ENCODE results near the gene PAIP2.
"Not testable (repeated sequence)": the region's sequence is repeated elsewhere in the genome, so short reads cannot be mapped to it uniquely, and the experiment has no call there.

Gene PAIP2

DNA sequence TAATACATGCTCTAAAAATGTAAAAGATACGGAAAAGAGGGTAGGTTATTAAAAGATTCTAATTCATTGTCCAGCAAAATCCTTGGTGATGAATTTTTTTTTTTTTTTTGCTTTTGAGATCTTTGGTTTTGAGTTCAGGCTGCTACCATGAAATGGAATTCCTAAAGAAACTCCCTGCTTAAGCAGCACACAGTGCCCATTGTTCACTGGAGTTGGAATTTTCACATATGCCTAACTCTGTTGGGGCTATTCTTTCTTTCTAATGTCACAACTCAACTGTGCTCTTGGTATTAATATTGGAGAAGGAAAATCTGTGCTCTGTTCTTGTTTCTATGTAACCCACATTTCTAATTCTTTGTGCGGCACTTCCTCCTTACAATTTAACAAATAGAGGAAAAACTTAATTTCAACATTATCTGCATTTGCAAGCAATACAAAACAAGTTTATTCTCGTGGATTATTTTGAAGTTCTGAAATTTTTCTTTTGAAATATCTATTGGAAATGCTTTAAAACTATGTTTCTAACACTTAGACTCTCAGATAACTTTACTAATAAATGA is 26.5 kb upstream of the PAIP2 start:
- DNase-seq (ENCODE audit: low read depth in 2 of 3, low spot score in 1 of 3), result no peak

DNA sequence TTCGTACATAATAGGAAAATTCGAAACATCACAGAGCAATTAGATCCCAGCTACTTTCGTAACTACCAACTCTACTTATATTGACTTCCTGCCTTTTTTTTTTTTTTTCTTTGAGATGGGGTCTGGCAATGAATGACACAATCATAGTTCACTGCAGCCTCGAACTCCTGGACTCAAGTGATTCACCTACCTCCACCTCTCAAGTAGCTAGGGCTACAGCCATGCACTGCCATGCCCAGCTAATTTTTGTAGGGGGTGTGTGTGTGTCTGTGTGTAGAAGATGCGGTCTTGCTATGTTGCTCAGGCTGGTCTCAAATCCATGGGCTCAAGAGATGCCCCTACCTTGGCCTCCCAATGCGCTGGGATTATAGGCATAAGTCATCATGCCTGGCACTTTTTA is 5.8 kb upstream of the PAIP2 start:
- DNase-seq (ENCODE audit: low read depth in 2 of 3, low spot score in 1 of 3), result no peak

DNA sequence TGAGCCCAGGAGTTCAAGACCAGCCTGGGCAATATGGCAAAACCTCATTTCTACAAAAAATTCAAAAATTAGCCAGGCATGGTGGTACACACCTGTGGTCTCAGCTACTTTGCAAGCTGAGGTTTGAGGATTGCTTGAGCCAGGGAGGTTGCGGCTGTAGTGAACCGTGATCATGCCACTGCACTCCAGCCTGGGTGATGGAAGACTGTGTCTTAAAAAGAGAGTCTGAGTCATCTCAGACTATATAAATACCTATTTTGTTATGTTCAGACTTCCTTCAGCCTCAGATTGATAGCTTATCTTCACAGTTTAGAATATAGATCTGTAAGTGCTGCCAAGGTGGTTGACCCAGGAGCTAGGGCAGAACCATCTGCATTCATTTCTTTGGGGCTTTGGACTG is 1.6 kb upstream of the PAIP2 start:
- no peak for DNase-seq (ENCODE audit: low read depth in 2 of 3, low spot score in 1 of 3)

DNA sequence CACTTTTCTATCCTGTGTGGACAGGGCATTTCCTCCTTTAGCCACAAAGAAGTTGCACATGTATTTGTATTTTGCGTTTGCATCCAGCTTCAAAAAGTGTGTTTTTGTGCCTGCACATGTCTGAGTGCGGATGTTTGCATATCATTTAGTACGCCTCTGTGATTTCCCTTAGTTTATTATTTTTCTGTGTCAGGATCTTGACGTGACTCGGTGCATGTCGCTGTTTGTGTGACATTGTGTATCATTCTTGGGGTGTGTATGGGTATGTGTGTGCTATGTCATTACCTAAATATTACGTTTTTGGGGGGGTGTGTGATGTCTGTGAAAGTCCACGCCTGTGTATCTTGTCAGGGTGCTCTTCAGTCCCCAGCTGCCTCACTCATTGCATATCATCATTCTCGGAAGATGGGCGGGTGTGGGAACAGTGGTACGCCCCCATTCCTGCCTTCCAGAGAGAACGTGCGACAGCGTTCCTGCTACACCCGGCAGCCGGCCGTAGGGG is 416 bp upstream of the PAIP2 start:
- peak in 1 of 3 donors; percentile 12 for DNase-seq (ENCODE audit: low read depth in 2 of 3, low spot score in 1 of 3)

DNA sequence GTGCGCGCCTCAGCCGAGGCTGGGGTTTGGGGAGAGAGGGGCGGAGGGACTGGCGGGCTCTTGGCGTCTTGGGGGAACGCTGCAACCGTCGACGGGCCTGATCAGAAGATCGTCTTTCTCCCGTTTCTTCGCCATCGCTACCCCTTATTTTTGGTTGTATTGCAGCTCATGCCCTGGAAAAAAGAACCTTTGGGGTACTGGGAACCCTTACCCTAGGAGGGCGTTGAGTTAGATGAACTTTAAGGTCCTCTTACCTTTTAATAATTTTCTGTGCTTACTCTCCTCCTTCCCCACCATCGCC is 719 bp downstream of the PAIP2 start:
- DNase-seq (ENCODE audit: low read depth in 2 of 3, low spot score in 1 of 3), result no peak

DNA sequence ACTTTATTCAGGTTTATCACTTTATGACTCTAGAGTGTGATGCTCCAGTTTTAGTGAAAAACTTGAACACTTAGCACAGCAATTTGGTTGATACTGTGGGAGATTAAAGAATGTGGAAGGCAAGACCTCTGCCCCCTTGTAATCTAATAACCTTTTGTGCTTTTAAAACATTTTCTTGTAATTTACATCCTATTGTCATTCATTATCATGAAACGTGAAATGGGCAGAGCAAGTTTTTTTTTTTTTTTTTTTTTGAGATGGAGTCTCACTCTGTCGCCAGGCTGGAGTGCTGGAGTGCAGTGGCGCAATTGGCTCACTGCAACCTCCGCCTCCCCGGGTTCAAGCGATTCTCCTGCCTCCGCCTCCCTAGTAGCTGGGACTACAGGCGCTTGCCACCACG is 1.8 kb downstream of the PAIP2 start:
- no peak for DNase-seq (ENCODE audit: low read depth in 2 of 3, low spot score in 1 of 3)

DNA sequence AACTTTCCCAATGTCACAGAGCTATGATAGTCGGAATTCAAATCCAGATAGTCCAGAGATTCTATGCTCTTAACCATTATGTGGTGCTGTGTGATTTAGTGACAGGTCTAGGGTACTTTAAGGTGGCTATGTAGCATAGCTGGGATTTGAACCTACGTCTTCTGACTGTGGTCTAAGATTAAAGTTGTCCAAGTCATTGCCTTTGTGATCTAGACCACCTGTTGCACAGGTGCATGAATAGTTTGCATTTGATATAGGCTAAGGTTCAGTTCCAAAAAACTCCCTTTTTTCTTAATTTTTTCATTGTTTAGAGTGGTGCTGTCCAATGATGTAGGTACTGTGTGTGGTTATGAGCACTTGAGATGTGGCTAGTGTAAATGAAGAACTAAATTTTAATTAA is 2.5 kb downstream of the PAIP2 start:
- no peak for DNase-seq (ENCODE audit: low read depth in 2 of 3, low spot score in 1 of 3)

DNA sequence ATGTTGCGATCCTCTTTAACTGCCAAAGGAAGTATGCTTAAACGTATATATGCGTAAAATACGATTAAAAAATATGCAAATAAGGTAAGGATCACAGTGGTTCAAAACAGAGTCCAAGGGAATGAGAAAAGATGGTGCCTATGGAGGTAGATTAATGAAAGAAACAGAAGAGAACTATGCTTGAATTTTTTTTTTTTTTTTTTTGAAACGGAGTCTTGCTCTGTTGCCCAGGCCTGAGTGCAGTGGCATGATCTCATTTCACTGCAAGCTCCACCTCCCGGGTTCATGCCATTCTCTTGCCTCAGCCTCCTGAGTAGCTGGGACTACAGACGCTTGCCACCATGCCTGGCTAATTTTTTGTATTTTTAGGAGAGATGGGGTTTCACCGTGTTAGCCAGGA is 3.8 kb downstream of the PAIP2 start:
- not testable (repeated sequence) for DNase-seq (ENCODE audit: low read depth in 2 of 3, low spot score in 1 of 3)

DNA sequence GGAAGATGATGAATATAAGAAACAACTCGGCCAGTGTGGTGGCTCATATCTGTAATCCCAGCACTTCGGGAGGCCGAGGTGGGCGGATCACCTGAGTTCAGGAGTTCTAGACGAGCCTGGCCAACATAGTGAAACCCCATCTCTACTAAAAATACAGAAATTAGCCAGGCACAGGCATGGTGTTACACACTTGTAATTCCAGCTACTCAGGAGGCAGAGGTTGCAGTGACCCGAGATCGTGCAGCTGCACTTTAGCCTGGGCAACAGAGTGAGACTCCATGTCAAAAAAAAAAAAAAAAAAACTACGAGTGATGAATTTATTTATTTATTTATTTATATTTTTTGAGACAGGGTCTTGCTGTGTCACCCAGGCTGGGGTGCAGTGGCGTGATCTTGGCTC is 6.2 kb downstream of the PAIP2 start:
- not testable (repeated sequence) for DNase-seq (ENCODE audit: low read depth in 2 of 3, low spot score in 1 of 3)

DNA sequence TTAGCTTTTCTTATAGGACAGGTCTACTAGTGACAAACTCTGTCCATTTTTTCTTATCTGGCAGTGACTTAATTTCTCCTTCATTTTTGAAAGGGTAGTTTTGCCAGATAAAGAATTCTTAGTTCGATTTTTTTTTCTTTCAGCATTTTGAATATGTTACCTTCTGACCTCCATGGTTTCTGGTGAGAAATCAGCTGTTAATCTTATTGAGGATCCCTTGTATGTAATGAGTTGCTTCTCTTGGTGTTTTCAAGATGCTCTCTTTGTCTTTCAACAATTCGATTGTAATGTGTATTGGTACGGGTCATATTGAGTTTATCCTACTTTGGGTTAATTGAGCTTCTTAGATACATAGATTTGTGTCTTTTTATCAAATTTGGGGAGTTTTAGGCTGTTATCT is 12.5 kb downstream of the PAIP2 start:
- no peak for DNase-seq (ENCODE audit: low read depth in 2 of 3, low spot score in 1 of 3)

DNA sequence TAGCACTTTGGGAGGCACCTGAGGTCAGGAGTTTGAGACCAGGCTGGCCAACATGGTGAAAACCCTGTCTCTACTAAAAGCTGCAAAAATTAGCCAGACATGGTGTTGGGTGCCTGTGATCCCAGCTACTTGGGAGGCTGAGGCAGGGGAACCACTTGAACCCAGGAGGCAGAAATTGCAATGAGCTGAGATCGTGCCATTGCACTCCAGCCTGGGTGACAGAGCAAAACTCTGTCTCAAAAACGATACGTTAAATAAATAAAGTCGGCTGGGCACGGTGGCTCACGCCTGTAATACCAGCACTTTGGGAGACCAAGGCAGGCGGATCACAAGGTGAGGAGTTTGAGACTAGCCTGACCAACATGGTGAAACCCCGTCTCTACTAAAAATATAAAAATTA is 14.2 kb downstream of the PAIP2 start:
- not testable (repeated sequence) for DNase-seq (ENCODE audit: low read depth in 2 of 3, low spot score in 1 of 3)

DNA sequence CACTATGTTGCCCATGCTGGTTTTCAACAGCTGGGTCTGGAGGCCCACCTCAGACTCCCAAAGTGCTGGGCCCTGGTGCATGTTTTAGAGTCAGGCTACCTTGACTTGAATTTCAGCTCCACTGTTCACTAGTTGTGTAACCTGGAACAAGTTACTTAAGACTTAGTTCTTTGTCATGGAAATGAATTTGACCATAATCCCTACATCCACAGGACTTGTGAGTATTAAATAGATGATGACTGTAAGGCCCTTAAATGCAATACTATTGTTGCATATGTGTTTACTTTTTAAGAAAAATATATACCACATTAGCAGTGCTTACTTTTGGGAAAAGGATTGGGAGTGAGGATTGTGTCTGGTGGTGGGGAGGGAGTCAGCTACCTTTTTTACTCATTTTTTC is 16.4 kb downstream of the PAIP2 start:
- DNase-seq (ENCODE audit: low read depth in 2 of 3, low spot score in 1 of 3), result no peak

DNA sequence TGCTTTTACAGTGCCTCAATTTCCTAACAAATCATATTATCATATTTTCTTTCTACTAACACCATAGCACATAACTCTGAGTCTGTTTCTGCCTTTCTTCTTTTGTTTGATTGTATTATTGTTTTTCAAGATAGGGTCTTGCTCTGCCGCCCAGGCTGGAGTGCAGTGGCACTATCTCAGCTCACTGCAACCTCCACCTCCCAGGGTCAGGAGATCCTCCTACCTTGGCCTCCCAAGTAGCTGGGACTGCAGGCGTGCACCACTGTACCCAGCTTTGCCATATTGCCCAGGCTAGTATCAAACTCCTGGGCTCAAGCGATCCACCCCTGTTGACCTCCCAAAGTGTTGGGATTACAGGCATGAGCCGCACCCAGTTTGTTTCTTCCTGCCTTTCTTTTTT is 18.7 kb downstream of the PAIP2 start:
- no peak for DNase-seq (ENCODE audit: low read depth in 2 of 3, low spot score in 1 of 3)

DNA sequence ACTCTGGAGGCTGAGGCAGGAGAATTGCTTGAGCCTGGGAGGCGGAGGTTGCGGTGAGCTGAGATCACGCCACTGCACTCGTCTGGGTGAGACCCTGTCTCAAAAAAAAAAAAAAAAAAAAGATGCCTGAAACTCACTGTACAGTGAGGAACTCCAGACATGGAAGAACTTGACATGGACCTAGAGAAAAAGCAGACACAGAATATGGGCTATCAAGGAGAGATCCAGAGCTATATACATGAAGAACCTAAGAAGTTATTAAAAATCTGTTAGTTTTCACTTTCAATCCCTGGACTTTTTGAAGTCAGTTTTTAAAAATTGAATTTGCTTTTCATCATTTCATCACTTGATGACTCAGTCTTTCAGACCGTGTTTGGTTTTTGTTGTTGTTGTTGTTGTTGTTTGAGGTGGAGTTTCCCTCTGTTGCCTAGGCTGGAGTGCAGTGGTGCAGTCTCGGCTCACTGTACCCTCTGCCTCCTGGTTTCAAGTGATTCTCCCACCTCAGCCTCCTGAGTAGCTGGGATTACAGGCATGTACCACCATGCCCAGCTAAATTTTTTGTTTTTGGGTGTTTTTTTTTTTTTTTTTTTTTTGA is 20.3 kb downstream of the PAIP2 start:
- no peak for DNase-seq (ENCODE audit: low read depth in 2 of 3, low spot score in 1 of 3)

DNA sequence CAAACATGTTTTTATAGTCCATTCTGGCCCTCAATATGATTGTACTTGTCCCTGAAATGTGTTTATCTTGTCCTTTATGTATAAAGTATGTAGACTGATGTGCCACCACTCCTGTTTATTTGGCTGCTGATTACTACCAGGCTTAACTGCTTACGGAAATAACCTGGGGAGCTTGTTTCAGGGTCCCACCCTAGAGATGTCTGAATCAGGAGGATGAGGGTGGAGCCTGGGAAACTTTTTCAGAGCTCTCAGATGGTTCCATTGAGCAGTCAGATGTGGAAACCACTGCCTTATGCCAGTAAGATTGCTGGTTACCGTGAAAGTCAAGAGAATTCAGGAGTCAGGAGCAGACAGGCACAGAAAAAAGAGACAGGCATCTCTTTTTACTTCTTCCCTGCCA is 22.3 kb downstream of the PAIP2 start:
- no peak for DNase-seq (ENCODE audit: low read depth in 2 of 3, low spot score in 1 of 3)

DNA sequence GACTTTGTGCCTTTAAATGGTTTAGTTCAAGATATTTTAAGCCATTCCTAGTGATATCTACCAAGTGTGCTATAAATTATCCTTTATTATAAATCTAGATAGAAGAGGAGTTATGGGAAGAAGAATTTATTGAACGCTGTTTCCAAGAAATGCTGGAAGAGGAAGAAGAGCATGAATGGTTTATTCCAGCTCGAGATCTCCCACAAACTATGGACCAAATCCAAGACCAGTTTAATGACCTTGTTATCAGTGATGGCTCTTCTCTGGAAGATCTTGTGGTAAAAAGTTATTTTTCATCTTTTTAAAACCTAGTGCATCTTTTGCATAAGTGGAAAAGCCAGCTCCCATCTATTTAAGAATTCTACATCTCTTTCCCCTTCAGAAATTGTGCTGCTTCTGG is 22.8 kb downstream of the PAIP2 start:
- DNase-seq (ENCODE audit: low read depth in 2 of 3, low spot score in 1 of 3), result no peak

DNA sequence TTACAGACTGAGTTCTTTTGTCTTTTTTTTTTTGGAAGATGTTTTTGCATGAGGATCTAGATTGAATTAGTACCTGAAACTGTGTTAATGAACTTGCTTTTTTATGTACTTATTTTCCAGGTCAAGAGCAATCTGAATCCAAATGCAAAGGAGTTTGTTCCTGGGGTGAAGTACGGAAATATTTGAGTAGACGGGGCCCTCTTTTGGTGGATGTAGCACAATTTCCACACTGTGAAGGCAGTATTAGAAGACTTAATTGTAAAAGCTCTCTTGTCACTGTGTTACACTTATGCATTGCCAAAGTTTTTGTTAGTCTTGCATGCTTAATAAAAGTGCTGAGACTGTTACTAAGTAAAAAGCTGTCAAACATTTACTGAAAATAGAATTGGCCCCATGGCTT is 27.0 kb downstream of the PAIP2 start:
- no peak for DNase-seq (ENCODE audit: low read depth in 2 of 3, low spot score in 1 of 3)

DNA sequence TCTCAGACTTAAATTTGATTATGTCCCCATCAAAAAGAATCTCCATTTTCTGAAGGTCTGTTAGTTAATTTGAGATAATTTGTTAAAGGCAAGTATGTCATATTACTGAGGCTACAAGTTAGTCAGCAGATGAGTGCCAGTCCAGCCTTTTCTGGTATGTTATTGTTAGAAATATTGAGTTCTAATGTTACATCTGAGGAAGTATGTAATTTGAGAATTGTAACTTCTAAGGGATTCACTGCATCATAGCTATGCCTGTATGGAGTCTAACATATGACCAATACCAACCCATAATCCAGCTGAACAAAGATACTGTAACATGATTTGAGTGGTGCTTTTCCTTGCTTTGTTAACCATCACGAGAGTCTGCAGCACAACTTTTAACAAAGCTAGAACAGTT is 27.5 kb downstream of the PAIP2 start:
- DNase-seq (ENCODE audit: low read depth in 2 of 3, low spot score in 1 of 3), result no peak

DNA sequence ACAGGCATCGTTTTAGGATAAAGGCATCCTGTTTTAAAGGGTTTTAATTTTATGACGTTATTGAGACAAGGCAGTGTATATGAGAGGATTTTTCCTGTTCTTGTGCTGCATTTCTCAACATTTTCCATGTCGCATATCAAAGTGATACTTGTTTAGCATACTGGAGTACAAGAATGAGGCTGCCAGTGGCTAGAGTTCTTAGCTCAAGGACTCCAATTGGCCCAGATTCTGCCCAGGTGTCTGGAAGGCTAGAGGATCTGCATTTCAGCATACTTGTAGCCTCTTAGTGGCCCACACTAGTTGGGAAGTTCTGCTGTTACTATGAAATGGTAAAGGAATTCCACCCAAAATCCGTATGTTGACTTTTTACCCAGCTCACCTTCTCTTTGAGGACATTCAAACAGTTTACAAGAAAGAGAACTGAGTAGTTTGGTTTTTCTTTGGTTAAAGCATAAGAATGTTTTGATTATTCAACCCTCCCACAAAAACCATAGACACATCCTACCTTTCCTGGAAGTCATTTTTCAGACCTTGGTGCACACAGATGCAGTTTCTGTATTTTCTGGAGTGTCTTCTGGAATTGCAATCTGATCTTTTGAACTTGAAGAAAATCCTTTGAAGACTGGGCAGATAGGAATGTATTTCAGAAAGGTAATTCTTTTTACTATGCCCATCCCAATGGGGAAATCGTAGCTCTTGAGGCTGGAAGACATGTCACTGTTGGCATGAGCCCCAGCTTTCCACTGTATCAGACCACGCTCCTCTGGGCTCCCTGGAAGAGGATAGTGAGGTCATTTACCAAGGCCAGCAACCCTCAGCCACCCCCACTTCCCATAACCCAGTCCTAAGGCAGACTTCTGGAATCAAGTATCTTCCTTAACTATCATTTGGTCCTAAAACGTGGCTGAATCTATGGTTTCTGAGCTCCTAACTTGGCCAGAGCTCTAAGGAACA is 30.1 kb downstream of the PAIP2 start:
- no peak for DNase-seq (ENCODE audit: low read depth in 2 of 3, low spot score in 1 of 3)

DNA sequence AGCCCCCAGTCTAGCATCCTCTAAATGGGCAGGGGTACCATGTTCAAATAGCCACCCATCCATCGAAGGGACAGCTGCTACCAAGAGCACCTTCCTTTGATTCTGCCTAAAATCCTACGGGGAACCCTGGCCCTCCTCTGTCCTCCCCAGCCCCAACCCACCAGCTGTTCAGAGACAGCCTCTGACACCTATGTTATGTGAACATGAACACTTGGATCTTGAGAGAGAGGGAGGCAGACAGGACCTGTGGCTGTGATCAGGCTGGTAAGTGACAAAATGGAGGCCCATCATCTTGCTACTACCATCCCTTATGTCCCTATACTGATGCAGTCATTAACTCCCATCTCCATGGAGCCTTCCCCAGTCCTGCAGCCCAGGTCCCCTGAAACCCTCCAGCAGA is 33.3 kb downstream of the PAIP2 start:
- no peak for DNase-seq (ENCODE audit: low read depth in 2 of 3, low spot score in 1 of 3)

DNA sequence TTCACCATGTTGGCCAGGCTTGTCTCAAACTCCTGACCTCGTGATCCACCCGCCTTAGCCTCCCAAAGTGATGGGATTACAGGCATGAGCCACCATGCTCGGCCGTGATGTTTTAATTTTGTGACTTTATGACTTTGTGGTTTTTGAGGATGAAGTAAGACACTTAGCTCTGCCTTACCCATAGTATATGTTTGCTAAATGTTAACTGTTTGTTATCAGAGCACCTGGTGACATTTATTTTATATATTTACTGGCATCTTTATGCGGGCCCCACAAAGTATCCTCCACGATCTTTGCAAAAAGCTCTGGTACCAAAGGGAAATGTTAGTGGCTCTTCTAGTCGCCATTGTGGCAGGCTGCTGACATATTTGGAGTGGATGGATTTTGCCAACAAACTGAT is 34.7 kb downstream of the PAIP2 start:
- no peak for DNase-seq (ENCODE audit: low read depth in 2 of 3, low spot score in 1 of 3)

DNA sequence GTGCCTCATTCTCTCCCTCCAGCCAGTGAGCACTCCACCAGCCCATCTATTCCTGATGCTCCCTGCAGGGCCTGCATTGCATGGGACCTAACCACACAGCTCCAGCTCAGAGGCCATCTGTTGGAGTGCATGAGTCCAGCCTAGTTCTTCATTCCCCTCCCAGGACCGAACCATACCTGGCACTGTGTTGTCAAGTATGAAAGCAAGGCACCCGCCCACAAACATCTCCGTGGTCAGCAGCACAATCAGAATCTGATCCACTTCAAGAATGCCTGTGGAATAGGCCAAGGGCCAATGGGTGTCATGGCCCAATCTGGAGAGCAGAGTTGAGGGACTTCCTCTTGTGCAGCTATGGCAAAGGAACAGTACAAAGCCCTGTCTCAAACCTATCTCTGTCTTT is 35.6 kb downstream of the PAIP2 start:
- no peak for DNase-seq (ENCODE audit: low read depth in 2 of 3, low spot score in 1 of 3)
